Esophagus squamous epithelium (tissue), 4 donors: ENCODE results near the gene ARFIP2.

Experiments
- POLR2A ChIP-seq, 4 donors: fragments of 450-650 bp; IDR thresholded peaks; one replicate each; pipeline ENCODE4 v1.6.1; 2017; ENCODE audit warnings: antibody characterized with exemption in 4 of 4, mild to moderate bottlenecking in 4 of 4, moderate library complexity in 3 of 4
- TF ChIP-seq, protein P1 (sequence below), 6 experiments: fragments of 450-650 bp in 4 of 6; fragments of 200-600 bp in 2 of 6; sonication (generic) in 2 of 6; IDR thresholded peaks; one replicate each; pipeline ENCODE4 v1.5.1; 2016 to 2019; ENCODE audit warnings: antibody characterized with exemption in 6 of 6, mild to moderate bottlenecking in 4 of 6, moderate library complexity in 4 of 6

DNA sequence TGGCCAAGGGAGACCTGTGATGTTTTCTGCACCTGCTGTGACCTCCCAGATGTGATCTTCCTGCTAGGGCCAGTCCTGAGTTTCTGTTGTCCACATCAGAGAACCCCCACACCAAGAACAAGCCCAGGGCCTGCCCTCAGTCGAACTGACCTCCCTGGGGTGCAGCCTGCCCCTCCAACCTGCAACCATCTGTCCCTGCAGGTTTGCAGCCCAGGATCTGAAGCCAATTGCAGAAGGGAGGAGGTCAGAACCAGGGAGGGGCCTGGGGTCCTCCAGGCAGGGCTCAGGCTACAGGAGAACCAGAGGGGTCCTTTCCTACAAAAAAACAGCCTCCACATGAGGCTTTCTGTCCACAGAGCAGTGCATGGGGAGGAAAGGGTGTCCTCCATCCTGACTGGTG, 8.2 kb downstream of the ARFIP2 start:
- TF ChIP-seq, protein P1, sequence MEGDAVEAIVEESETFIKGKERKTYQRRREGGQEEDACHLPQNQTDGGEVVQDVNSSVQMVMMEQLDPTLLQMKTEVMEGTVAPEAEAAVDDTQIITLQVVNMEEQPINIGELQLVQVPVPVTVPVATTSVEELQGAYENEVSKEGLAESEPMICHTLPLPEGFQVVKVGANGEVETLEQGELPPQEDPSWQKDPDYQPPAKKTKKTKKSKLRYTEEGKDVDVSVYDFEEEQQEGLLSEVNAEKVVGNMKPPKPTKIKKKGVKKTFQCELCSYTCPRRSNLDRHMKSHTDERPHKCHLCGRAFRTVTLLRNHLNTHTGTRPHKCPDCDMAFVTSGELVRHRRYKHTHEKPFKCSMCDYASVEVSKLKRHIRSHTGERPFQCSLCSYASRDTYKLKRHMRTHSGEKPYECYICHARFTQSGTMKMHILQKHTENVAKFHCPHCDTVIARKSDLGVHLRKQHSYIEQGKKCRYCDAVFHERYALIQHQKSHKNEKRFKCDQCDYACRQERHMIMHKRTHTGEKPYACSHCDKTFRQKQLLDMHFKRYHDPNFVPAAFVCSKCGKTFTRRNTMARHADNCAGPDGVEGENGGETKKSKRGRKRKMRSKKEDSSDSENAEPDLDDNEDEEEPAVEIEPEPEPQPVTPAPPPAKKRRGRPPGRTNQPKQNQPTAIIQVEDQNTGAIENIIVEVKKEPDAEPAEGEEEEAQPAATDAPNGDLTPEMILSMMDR (IDR thresholded peaks at IDR 0.05): no peak
- no peak for TF ChIP-seq POLR2A (IDR thresholded peaks at IDR 0.05)
